Endodermal cell (in vitro differentiated cells): Measurements from ENCODE around the gene OGDH. TPM values are rescaled to one million over a fixed set of nuclear protein-coding genes. Genes with fewer than 3 reads are reported as not detected.

Source experiments
- DNase-seq: peaks from one replicate; pipeline ENCODE4 v3.0.0-alpha.2; 2017
- H3K27ac ChIP-seq: 2 replicates; pipeline ENCODE4 v1.5.1; 2013; ENCODE audit warnings: mild to moderate bottlenecking, low read depth, low read length, moderate library complexity
- H3K27me3 ChIP-seq: 2 replicates; pipeline ENCODE4 v1.6.1; 2013; ENCODE audit warnings: mild to moderate bottlenecking, low read length, moderate library complexity; ENCODE audit not compliant: insufficient read depth, control insufficient read depth, poor library complexity, severe bottlenecking
- H3K36me3 ChIP-seq: 2 replicates; pipeline ENCODE4 v1.7.0; 2013; ENCODE audit warnings: mild to moderate bottlenecking, low read length, moderate library complexity; ENCODE audit not compliant: control insufficient read depth, insufficient read depth
- H3K4me1 ChIP-seq: one replicate; pipeline ENCODE4 v1.7.0; 2013; ENCODE audit warnings: low read length; ENCODE audit not compliant: control insufficient read depth, insufficient read depth
- H3K4me3 ChIP-seq: 2 replicates; pipeline ENCODE4 v1.5.1; 2013; ENCODE audit warnings: mild to moderate bottlenecking, low read length, moderate library complexity
- H3K9ac ChIP-seq: 2 replicates; pipeline ENCODE4 v1.6.1; 2013; ENCODE audit warnings: mild to moderate bottlenecking, low read length, moderate library complexity; ENCODE audit not compliant: poor library complexity, severe bottlenecking; ENCODE audit errors: extremely low read depth
- H3K9me3 ChIP-seq: 2 replicates; pipeline ENCODE4 v1.6.1; 2013; ENCODE audit warnings: mild to moderate bottlenecking, low read length, moderate library complexity; ENCODE audit not compliant: control insufficient read depth
- H3K27ac Mint-ChIP-seq: 2 replicates; pipeline ENCODE4 v1.8.0; 2020; ENCODE audit warnings: mixed read lengths
- H3K27me3 Mint-ChIP-seq: 2 replicates; pipeline ENCODE4 v1.8.0; 2021; ENCODE audit warnings: mild to moderate bottlenecking, mixed read lengths; ENCODE audit not compliant: insufficient read depth
- H3K36me3 Mint-ChIP-seq: 2 replicates; pipeline ENCODE4 v1.8.0; 2020; ENCODE audit warnings: low read depth, mixed read lengths
- H3K4me1 Mint-ChIP-seq: 2 replicates; pipeline ENCODE4 v1.8.0; 2020; ENCODE audit warnings: mixed read lengths
- H3K4me3 Mint-ChIP-seq: 2 replicates; pipeline ENCODE4 v1.8.0; 2020; ENCODE audit warnings: mild to moderate bottlenecking, moderate library complexity, mixed read lengths
- H3K9me3 Mint-ChIP-seq: 2 replicates; pipeline ENCODE4 v1.8.0; 2020; ENCODE audit warnings: mild to moderate bottlenecking, mixed read lengths
- CTCF ChIP-seq: fragments of 200-600 bp; sonication (generic); conservative IDR thresholded peaks from 2 replicates; pipeline ENCODE4 v1.5.0; 2021; ENCODE audit warnings: antibody characterized with exemption, mild to moderate bottlenecking
- WGBS, 2 experiments: methylation state at CpG; one replicate each; pipeline versions ENCODE4 v1.1.5 to v1.1.7; 2013; ENCODE audit warnings: missing lambda C conversion rate in 2 of 2, mixed read lengths in 1 of 2; ENCODE audit not compliant: insufficient coverage in 1 of 2, insufficient read length in 1 of 2; 5-methylcytosine and 5-hydroxymethylcytosine counted together
- total RNA-seq, 2 donors: library from RNA; stranded (reverse); fragmentation: NEBNext Ultra II Directional in 1 of 2; extraction: Animal tissue kit (Norgen Biotek cat#: 25700) in 1 of 2; gene quantifications; 2 replicates in 1 of 2; 3 replicates in 1 of 2; pipeline ENCODE4 v1.2.1, GENCODE V29; 2021

The OGDH gene
- total RNA-seq, 2 donors from 2014 or later: 82.5 to 96.0 TPM

- H3K9me3 Mint-ChIP-seq: peaks cover 3% of the 10 kb centered on the region
- peaks cover 5% of the 10 kb centered on the region for H3K4me1 Mint-ChIP-seq
- no peak overlapping the region for H3K27ac Mint-ChIP-seq
- H3K36me3 Mint-ChIP-seq: peaks cover 41% of the 10 kb centered on the region
- no peak overlapping the region for H3K9ac ChIP-seq
- H3K27me3 Mint-ChIP-seq: no peaks in the 10 kb centered on the region
- no peak overlapping the region for H3K27ac ChIP-seq
- no peaks in the 10 kb centered on the region for H3K4me1 ChIP-seq
- WGBS, 2 experiments: 95 to 97% methylated on average over 20 of the region's 20 CpGs
- TF ChIP-seq CTCF: no peak
- no peak overlapping the region for H3K4me3 ChIP-seq
- no peaks in the 10 kb centered on the region for H3K27me3 ChIP-seq
- peaks cover 8% of the 10 kb centered on the region for H3K36me3 ChIP-seq
- peaks cover 4% of the 10 kb centered on the region for H3K9me3 ChIP-seq
- no peak for DNase-seq
- no peak overlapping the region for H3K4me3 Mint-ChIP-seq
These were observed 100.5 kb downstream of the OGDH start for GRCh38 chr7:44706788-44707557.

- Mint-ChIP-seq H3K27ac (no peak overlapping the region), H3K27me3 (no peaks in the 10 kb centered on the region), H3K9me3 (peaks cover 3% of the 10 kb centered on the region), H3K36me3 (peaks cover 38% of the 10 kb centered on the region), H3K4me1 (peaks cover 10% of the 10 kb centered on the region), H3K4me3 (no peak overlapping the region)
- 93 to 99% methylated on average over 14 to 21 of the region's 21 CpGs for whole genome bisulfite sequencing, 2 experiments
- H3K9me3 ChIP-seq: peaks cover 4% of the 10 kb centered on the region
- no peak overlapping the region for H3K9ac ChIP-seq
- no peak overlapping the region for H3K4me3 ChIP-seq
- no peaks in the 10 kb centered on the region for H3K4me1 ChIP-seq
- H3K27me3 ChIP-seq: no peaks in the 10 kb centered on the region
- DNase-seq: no peak
- peaks cover 8% of the 10 kb centered on the region for H3K36me3 ChIP-seq
- H3K27ac ChIP-seq: no peak overlapping the region
- TF ChIP-seq CTCF: no peak
These were observed 101.3 kb downstream of the OGDH start for GRCh38 chr7:44707558-44708230.

GRCh38 chr7:44709011-44709915 lies 102.8 kb downstream of the OGDH start:
- H3K36me3 Mint-ChIP-seq: peaks cover 25% of the 10 kb centered on the region
- Histone ChIP-seq H3K9me3 (no peaks in the 10 kb centered on the region), H3K36me3 (peaks cover 6% of the 10 kb centered on the region), H3K4me1 (no peaks in the 10 kb centered on the region), H3K4me3 (no peak overlapping the region), H3K9ac (no peak overlapping the region), H3K27ac (no peak overlapping the region), H3K27me3 (no peaks in the 10 kb centered on the region)
- peaks cover 2% of the 10 kb centered on the region for H3K27me3 Mint-ChIP-seq
- no peak for TF ChIP-seq CTCF
- no peak overlapping the region for H3K4me3 Mint-ChIP-seq
- H3K9me3 Mint-ChIP-seq: peaks cover 3% of the 10 kb centered on the region
- DNase-seq: no peak
- 91 to 93% methylated on average over 14 to 19 of the region's 19 CpGs for WGBS, 2 experiments
- peak overlapping the region; percentile 75 for H3K27ac Mint-ChIP-seq
- peaks cover 10% of the 10 kb centered on the region for H3K4me1 Mint-ChIP-seq
